ENCODE measurements around the gene WDTC1.

The WDTC1 gene

GRCh38 chr1:27353629-27354028 is 119.2 kb downstream of the WDTC1 start:
- no peak for DNase-seq (ENCODE audit: low read depth in 1 of 2, low spot score in 1 of 2)

GRCh38 chr1:27355683-27356082 is 121.3 kb downstream of the WDTC1 start:
- DNase-seq (ENCODE audit: low read depth in 1 of 2, low spot score in 1 of 2), result no peak

- no peak for DNase-seq (ENCODE audit: low read depth in 1 of 2, low spot score in 1 of 2)
These were observed 121.8 kb downstream of the WDTC1 start for GRCh38 chr1:27356277-27356618.

- DNase-seq (ENCODE audit: low read depth in 1 of 2, low spot score in 1 of 2), result no peak
These were observed 122.3 kb downstream of the WDTC1 start for GRCh38 chr1:27356619-27357280.

- DNase-seq (ENCODE audit: low read depth in 1 of 2, low spot score in 1 of 2), result peak; percentile 74
These were observed 123.0 kb downstream of the WDTC1 start for GRCh38 chr1:27357281-27358037.
